ENCODE data around the gene UBXN6. TPM values are rescaled to one million over a fixed set of nuclear protein-coding genes. Genes with fewer than 3 reads are reported as not detected.

UBXN6 gene
- polyA plus RNA-seq, 3 donors, result 108 to 137 (median 111) TPM

GRCh38 chr19:4443966-4444764, 13.4 kb downstream of the UBXN6 start:
- DNase-seq, result no peak

GRCh38 chr19:4443188-4443587, 14.4 kb downstream of the UBXN6 start:
- no peak for DNase-seq

- DNase-seq, result no peak
These were observed 14.8 kb downstream of the UBXN6 start for GRCh38 chr19:4442819-4443146.

GRCh38 chr19:4441994-4442818, 15.4 kb downstream of the UBXN6 start:
- no peak for DNase-seq

- no peak for DNase-seq
These were observed 18.4 kb downstream of the UBXN6 start for GRCh38 chr19:4439243-4439642.

GRCh38 chr19:4437103-4437502, 20.5 kb downstream of the UBXN6 start:
- no peak for DNase-seq

- no peak for DNase-seq
These were observed 21.4 kb downstream of the UBXN6 start for GRCh38 chr19:4436231-4436630.

GRCh38 chr19:4434391-4434790, 23.2 kb downstream of the UBXN6 start:
- no peak for DNase-seq

- no peak for DNase-seq
These were observed 24.6 kb downstream of the UBXN6 start for GRCh38 chr19:4432918-4433506.

- DNase-seq, result no peak
These were observed 25.6 kb downstream of the UBXN6 start for GRCh38 chr19:4431808-4432674.

GRCh38 chr19:4431296-4431695, 26.3 kb downstream of the UBXN6 start:
- no peak for DNase-seq

- no peak for DNase-seq
These were observed 26.8 kb downstream of the UBXN6 start for GRCh38 chr19:4430760-4431159.

GRCh38 chr19:4429771-4430171, 27.8 kb downstream of the UBXN6 start:
- DNase-seq, result peak; percentile 71

- no peak for DNase-seq
These were observed 28.3 kb downstream of the UBXN6 start for GRCh38 chr19:4429256-4429655.

- DNase-seq, result no peak
These were observed 29.1 kb downstream of the UBXN6 start for GRCh38 chr19:4428326-4428975.

GRCh38 chr19:4425537-4425936, 32.1 kb downstream of the UBXN6 start:
- no peak for DNase-seq

GRCh38 chr19:4423416-4424126, 34.0 kb downstream of the UBXN6 start:
- DNase-seq, result no peak

GRCh38 chr19:4416268-4416667, 41.3 kb downstream of the UBXN6 start:
- no peak for DNase-seq

GRCh38 chr19:4415352-4415751, 42.2 kb downstream of the UBXN6 start:
- no peak for DNase-seq

GRCh38 chr19:4414800-4415321, 42.7 kb downstream of the UBXN6 start:
- no peak for DNase-seq

Measured in renal pelvis (tissue), 4 donors.